ENCODE data around the gene RPL39L.

The RPL39L gene

GRCh38 chr3:187073581-187074098 lies 65.7 kb downstream of the RPL39L start:
- WGBS = 88% methylated on average over 5 of the region's 5 CpGs
- Histone ChIP-seq H3K4me2 (ENCODE audit: low read length, poor library complexity, severe bottlenecking) (no peak overlapping the region), H3K27ac (ENCODE audit: low read length, poor library complexity, severe bottlenecking) (no peak overlapping the region), H2AK5ac (ENCODE audit: low read length, severe bottlenecking) (no peak overlapping the region), H2BK5ac (ENCODE audit: low read depth, low read length, poor library complexity, severe bottlenecking) (no peak overlapping the region), H3K36me3 (ENCODE audit: control insufficient read depth in 1 of 2, insufficient read depth in 2 of 2, low read depth in 1 of 2, low read length in 2 of 2) (peaks cover 0 to 24% of the 10 kb centered on the region in 2 experiments), H3K4me3 (ENCODE audit: insufficient read depth in 1 of 2, low read depth in 1 of 2, low read length in 2 of 2) (no peak overlapping the region), H3K9me3 (ENCODE audit: control insufficient read depth, low read length) (peaks cover 6% of the 10 kb centered on the region), H2AFZ (ENCODE audit: low read depth, low read length) (no peak overlapping the region), H3K9ac (ENCODE audit: low read length) (no peak overlapping the region), H3K4ac (ENCODE audit: low read depth in 1 of 2, low read length in 2 of 2) (no peak overlapping the region), H2BK120ac (ENCODE audit: low read depth, low read length) (no peak overlapping the region), H2BK12ac (ENCODE audit: low read length in 2 of 2) (no peak overlapping the region), H2BK15ac (ENCODE audit: low read depth, poor library complexity, severe bottlenecking) (no peak overlapping the region), H3K4me1 (ENCODE audit: control insufficient read depth, insufficient read depth, low read depth, low read length) (no peaks in the 10 kb centered on the region), H4K8ac (ENCODE audit: low read length) (no peak overlapping the region), H3K14ac (ENCODE audit: low read length in 2 of 2) (peak overlapping the region in 1 of 2 experiments; percentile 53), H3K23ac (ENCODE audit: low read length in 2 of 2) (no peak overlapping the region), H4K91ac (ENCODE audit: low read length) (no peak overlapping the region), H3K18ac (ENCODE audit: low read depth in 1 of 2, low read length in 2 of 2) (no peak overlapping the region), H3K79me1 (replicated peaks; ENCODE audit: low read length, poor library complexity, severe bottlenecking) (no peaks in the 10 kb centered on the region), H3K27me3 (ENCODE audit: control insufficient read depth in 1 of 2, insufficient read depth in 1 of 2, low read length in 2 of 2) (no peaks in the 10 kb centered on the region)
- no peak for DNase-seq

GRCh38 chr3:187072511-187072910 lies 66.8 kb downstream of the RPL39L start:
- Histone ChIP-seq H2BK5ac (ENCODE audit: low read depth, low read length, poor library complexity, severe bottlenecking) (no peak overlapping the region), H3K23ac (ENCODE audit: low read length in 2 of 2) (no peak overlapping the region), H3K4me2 (ENCODE audit: low read length, poor library complexity, severe bottlenecking) (no peak overlapping the region), H2BK12ac (ENCODE audit: low read length in 2 of 2) (no peak overlapping the region), H4K91ac (ENCODE audit: low read length) (no peak overlapping the region), H4K8ac (ENCODE audit: low read length) (no peak overlapping the region), H3K4me3 (ENCODE audit: insufficient read depth in 1 of 2, low read depth in 1 of 2, low read length in 2 of 2) (no peak overlapping the region), H2AK5ac (ENCODE audit: low read length, severe bottlenecking) (no peak overlapping the region), H3K9ac (ENCODE audit: low read length) (no peak overlapping the region), H3K4ac (ENCODE audit: low read depth in 1 of 2, low read length in 2 of 2) (no peak overlapping the region), H3K79me1 (replicated peaks; ENCODE audit: low read length, poor library complexity, severe bottlenecking) (no peaks in the 10 kb centered on the region), H3K27me3 (ENCODE audit: control insufficient read depth in 1 of 2, insufficient read depth in 1 of 2, low read length in 2 of 2) (no peaks in the 10 kb centered on the region), H3K18ac (ENCODE audit: low read depth in 1 of 2, low read length in 2 of 2) (no peak overlapping the region), H2AFZ (ENCODE audit: low read depth, low read length) (no peak overlapping the region), H2BK15ac (ENCODE audit: low read depth, poor library complexity, severe bottlenecking) (no peak overlapping the region), H2BK120ac (ENCODE audit: low read depth, low read length) (no peak overlapping the region), H3K4me1 (ENCODE audit: control insufficient read depth, insufficient read depth, low read depth, low read length) (no peaks in the 10 kb centered on the region), H3K27ac (ENCODE audit: low read length, poor library complexity, severe bottlenecking) (no peak overlapping the region), H3K36me3 (ENCODE audit: control insufficient read depth in 1 of 2, insufficient read depth in 2 of 2, low read depth in 1 of 2, low read length in 2 of 2) (peaks cover 0 to 24% of the 10 kb centered on the region in 2 experiments), H3K14ac (ENCODE audit: low read length in 2 of 2) (no peak overlapping the region), H3K9me3 (ENCODE audit: control insufficient read depth, low read length) (peaks cover 6% of the 10 kb centered on the region)
- 97% methylated on average over 5 of the region's 5 CpGs for WGBS
- DNase-seq = no peak

GRCh38 chr3:187072102-187072501 lies 67.2 kb downstream of the RPL39L start:
- no peak overlapping the region for H3K4ac ChIP-seq (ENCODE audit: low read depth in 1 of 2, low read length in 2 of 2)
- H3K27me3 ChIP-seq (ENCODE audit: control insufficient read depth in 1 of 2, insufficient read depth in 1 of 2, low read length in 2 of 2) = no peaks in the 10 kb centered on the region
- no peak overlapping the region for H2BK15ac ChIP-seq (ENCODE audit: low read depth, poor library complexity, severe bottlenecking)
- no peak overlapping the region for H2BK5ac ChIP-seq (ENCODE audit: low read depth, low read length, poor library complexity, severe bottlenecking)
- H3K4me3 ChIP-seq (ENCODE audit: insufficient read depth in 1 of 2, low read depth in 1 of 2, low read length in 2 of 2) = no peak overlapping the region
- no peak overlapping the region for H2AFZ ChIP-seq (ENCODE audit: low read depth, low read length)
- no peak overlapping the region for H3K4me2 ChIP-seq (ENCODE audit: low read length, poor library complexity, severe bottlenecking)
- H3K36me3 ChIP-seq (ENCODE audit: control insufficient read depth in 1 of 2, insufficient read depth in 2 of 2, low read depth in 1 of 2, low read length in 2 of 2) = peaks cover 0 to 23% of the 10 kb centered on the region in 2 experiments
- H3K79me1 ChIP-seq (replicated peaks; ENCODE audit: low read length, poor library complexity, severe bottlenecking) = no peaks in the 10 kb centered on the region
- H3K14ac ChIP-seq (ENCODE audit: low read length in 2 of 2) = no peak overlapping the region
- H2BK12ac ChIP-seq (ENCODE audit: low read length in 2 of 2) = no peak overlapping the region
- DNase-seq = no peak
- no peaks in the 10 kb centered on the region for H3K4me1 ChIP-seq (ENCODE audit: control insufficient read depth, insufficient read depth, low read depth, low read length)
- no peak overlapping the region for H3K9ac ChIP-seq (ENCODE audit: low read length)
- no peak overlapping the region for H4K91ac ChIP-seq (ENCODE audit: low read length)
- WGBS = 90% methylated on average over 3 of the region's 3 CpGs
- H2BK120ac ChIP-seq (ENCODE audit: low read depth, low read length) = no peak overlapping the region
- no peak overlapping the region for H4K8ac ChIP-seq (ENCODE audit: low read length)
- H3K9me3 ChIP-seq (ENCODE audit: control insufficient read depth, low read length) = peaks cover 6% of the 10 kb centered on the region
- no peak overlapping the region for H3K23ac ChIP-seq (ENCODE audit: low read length in 2 of 2)
- H3K18ac ChIP-seq (ENCODE audit: low read depth in 1 of 2, low read length in 2 of 2) = no peak overlapping the region
- no peak overlapping the region for H2AK5ac ChIP-seq (ENCODE audit: low read length, severe bottlenecking)
- H3K27ac ChIP-seq (ENCODE audit: low read length, poor library complexity, severe bottlenecking) = no peak overlapping the region

All from mesenchymal stem cell (in vitro differentiated cells and primary cell).